PC-9 (cell line): ENCODE measurements around the gene SYT2. TPM values are rescaled to one million over a fixed set of nuclear protein-coding genes. Genes with fewer than 3 reads are reported as not detected.
A peak's percentile ranks its signal among the peaks of the same experiment; 100 is the strongest.
"Not testable (repeated sequence)": the region's sequence is repeated elsewhere in the genome, so short reads cannot be mapped to it uniquely, and the experiment has no call there.

Source experiments
- BruUV-seq: library from RNA; stranded (reverse); fragments of 400-500 nt; replicated peaks from 2 replicates; lab custom pipeline; 2021; lab: Mats Ljungman, UMichigan
- CTCF ChIA-PET: fragments of 300-600 bp; sonication (Branson Sonifier 250); formaldehyde crosslinking; loops from one replicate; lab custom pipeline; 2022; ENCODE audit warnings: antibody characterized with exemption; lab: Charles Lee
- POLR2A ChIA-PET: fragments of 300-600 bp; sonication (Branson Sonifier 250); formaldehyde crosslinking; loops from one replicate; lab custom pipeline; 2022; ENCODE audit warnings: antibody characterized with exemption; ENCODE audit not compliant: unreplicated experiment; lab: Charles Lee
- DNase-seq, 2 experiments: peaks; one replicate each; pipeline versions ENCODE4 v3.0.0 to v3.0.0-alpha.2; 2015 to 2022; ENCODE audit warnings: mixed read lengths in 1 of 2
- H2AFZ ChIP-seq: fragments of 200-600 bp; sonication (generic); 2 replicates; pipeline ENCODE4 v1.8.1; 2017; ENCODE audit warnings: antibody characterized with exemption
- H3F3A ChIP-seq: fragments of 200-600 bp; sonication (generic); 2 replicates; pipeline ENCODE4 v1.8.1; 2017; ENCODE audit warnings: antibody characterized with exemption, mild to moderate bottlenecking, low read depth; ENCODE audit not compliant: insufficient read depth
- H3K27ac ChIP-seq: fragments of 200-600 bp; sonication (generic); 2 replicates; pipeline ENCODE4 v1.6.1; 2016; ENCODE audit warnings: mixed run types
- H3K27me3 ChIP-seq: fragments of 200-600 bp; sonication (generic); 2 replicates; pipeline ENCODE4 v1.6.1; 2016; ENCODE audit warnings: low read depth, mixed run types; ENCODE audit not compliant: insufficient read depth
- H3K36me3 ChIP-seq: fragments of 200-600 bp; sonication (generic); 2 replicates; pipeline ENCODE4 v1.6.1; 2016; ENCODE audit warnings: low read depth, mixed run types
- H3K4me1 ChIP-seq: fragments of 200-600 bp; sonication (generic); replicated peaks from 2 replicates; pipeline ENCODE4 v1.6.1; 2016; ENCODE audit warnings: mixed run types; ENCODE audit not compliant: insufficient read depth
- H3K4me2 ChIP-seq: fragments of 200-600 bp; sonication (generic); 2 replicates; pipeline ENCODE4 v1.6.1; 2017; ENCODE audit warnings: mixed run types
- H3K4me3 ChIP-seq: fragments of 200-600 bp; sonication (generic); 2 replicates; pipeline ENCODE4 v1.6.1; 2016; ENCODE audit warnings: mixed run types
- H3K79me2 ChIP-seq: fragments of 200-600 bp; sonication (generic); 2 replicates; pipeline ENCODE4 v1.6.1; 2017; ENCODE audit warnings: low read depth, mixed run types
- H3K9me2 ChIP-seq: fragments of 200-600 bp; sonication (generic); 2 replicates; pipeline ENCODE4 v1.8.1; 2017; ENCODE audit warnings: mild to moderate bottlenecking; ENCODE audit not compliant: insufficient read depth
- H3K9me3 ChIP-seq: fragments of 200-600 bp; sonication (generic); 2 replicates; pipeline ENCODE4 v1.8.1; 2016; ENCODE audit warnings: low read depth; ENCODE audit not compliant: insufficient read depth
- H4K20me1 ChIP-seq: fragments of 200-600 bp; sonication (generic); 2 replicates; pipeline ENCODE4 v1.8.1; 2017; ENCODE audit not compliant: insufficient read depth
- CTCF ChIP-seq: fragments of 200-600 bp; sonication (generic); conservative IDR thresholded peaks from 2 replicates; pipeline ENCODE4 v1.6.1; 2017; ENCODE audit warnings: mixed run types, antibody characterized with exemption, mild to moderate bottlenecking, moderate library complexity
- EZH2 ChIP-seq: fragments of 200-600 bp; sonication (generic); IDR thresholded peaks from 2 replicates; pipeline ENCODE4 v1.8.0; 2017; ENCODE audit warnings: antibody characterized with exemption, low read depth
- intact Hi-C: fragments of 100-400 bp; cut with micrococcal nuclease; formaldehyde crosslinking; loops from one replicate; pipeline ENCODE4 v1.10.0; 2022; ENCODE audit not compliant: unreplicated experiment
- total RNA-seq: library from RNA; stranded (reverse); gene quantifications from 2 replicates; pipeline ENCODE4 v1.2.3, GENCODE V29; 2021

The SYT2 gene
- total RNA-seq, 1 experiment from 2014 or later: 0.07 TPM

DNA sequence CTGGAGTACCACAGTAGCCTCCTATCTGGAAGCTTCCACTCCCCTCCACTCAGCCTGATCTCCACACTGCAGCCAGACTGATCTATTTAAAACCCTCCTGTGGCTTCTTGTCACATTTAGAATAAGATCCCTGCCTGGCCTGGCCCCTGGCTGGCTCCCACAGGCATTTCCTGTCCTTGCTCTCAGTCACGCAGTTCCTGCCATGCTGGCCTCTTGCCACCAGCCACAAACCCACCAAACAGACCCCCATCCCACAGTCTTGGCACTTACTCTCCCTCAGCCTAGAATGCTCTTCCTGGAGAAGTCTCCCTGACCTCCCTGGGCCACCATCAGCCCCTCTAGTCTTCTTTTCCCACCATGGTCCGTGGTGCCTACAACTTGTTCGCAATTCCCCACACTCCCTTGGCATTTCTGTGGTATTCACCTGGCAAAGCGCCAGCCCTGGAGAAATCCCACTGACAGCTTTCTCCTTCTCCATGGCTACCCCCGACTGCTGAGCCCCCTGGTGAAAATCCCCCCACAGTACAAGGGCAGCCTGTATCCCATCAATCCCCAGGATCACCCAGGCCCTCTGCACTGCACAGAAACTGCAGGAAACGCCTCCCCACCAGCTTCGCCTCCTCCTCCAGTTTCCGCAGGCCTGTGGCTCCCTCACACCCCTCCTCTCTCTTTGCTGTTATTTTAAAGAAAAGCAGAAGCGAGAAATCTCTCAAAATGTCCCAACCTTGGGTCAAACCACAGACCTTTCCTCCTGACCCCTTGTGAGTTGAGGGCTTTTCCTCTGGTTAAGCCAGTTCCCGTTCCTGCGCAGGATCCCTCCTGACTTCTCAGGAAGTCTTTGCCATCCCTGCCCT is 94.5 kb downstream of the SYT2 start:
- Histone ChIP-seq H3F3A (no peaks in the 10 kb centered on the region), H4K20me1 (no peaks in the 10 kb centered on the region), H3K9me3 (no peaks in the 10 kb centered on the region), H3K4me2 (no peak overlapping the region), H3K27me3 (no peaks in the 10 kb centered on the region), H3K4me3 (no peak overlapping the region), H3K4me1 (no peaks in the 10 kb centered on the region), H3K36me3 (no peaks in the 10 kb centered on the region), H2AFZ (no peak overlapping the region), H3K9me2 (no peaks in the 10 kb centered on the region), H3K79me2 (no peaks in the 10 kb centered on the region), H3K27ac (no peak overlapping the region)
- DNase-seq: peak in 1 of 2 experiments; percentile 38
- intact Hi-C loops: no loop called here
- TF ChIP-seq EZH2 (no peak), CTCF (no peak)
- no TSS peak for BruUV-seq
- POLR2A ChIA-PET: no interaction called here
- CTCF ChIA-PET: no interaction called here

GRCh38 chr1:202615208-202615500 is 95.1 kb downstream of the SYT2 start:
- CTCF ChIA-PET, BruUV-seq, H3K9me3 ChIP-seq, H3K9me2 ChIP-seq, H4K20me1 ChIP-seq, H2AFZ ChIP-seq, intact Hi-C loops, H3K36me3 ChIP-seq, H3K4me1 ChIP-seq, H3K4me2 ChIP-seq, H3K79me2 ChIP-seq, H3F3A ChIP-seq, DNase-seq, H3K27ac ChIP-seq, H3K27me3 ChIP-seq, POLR2A ChIA-PET, H3K4me3 ChIP-seq: not testable (repeated sequence)

DNA sequence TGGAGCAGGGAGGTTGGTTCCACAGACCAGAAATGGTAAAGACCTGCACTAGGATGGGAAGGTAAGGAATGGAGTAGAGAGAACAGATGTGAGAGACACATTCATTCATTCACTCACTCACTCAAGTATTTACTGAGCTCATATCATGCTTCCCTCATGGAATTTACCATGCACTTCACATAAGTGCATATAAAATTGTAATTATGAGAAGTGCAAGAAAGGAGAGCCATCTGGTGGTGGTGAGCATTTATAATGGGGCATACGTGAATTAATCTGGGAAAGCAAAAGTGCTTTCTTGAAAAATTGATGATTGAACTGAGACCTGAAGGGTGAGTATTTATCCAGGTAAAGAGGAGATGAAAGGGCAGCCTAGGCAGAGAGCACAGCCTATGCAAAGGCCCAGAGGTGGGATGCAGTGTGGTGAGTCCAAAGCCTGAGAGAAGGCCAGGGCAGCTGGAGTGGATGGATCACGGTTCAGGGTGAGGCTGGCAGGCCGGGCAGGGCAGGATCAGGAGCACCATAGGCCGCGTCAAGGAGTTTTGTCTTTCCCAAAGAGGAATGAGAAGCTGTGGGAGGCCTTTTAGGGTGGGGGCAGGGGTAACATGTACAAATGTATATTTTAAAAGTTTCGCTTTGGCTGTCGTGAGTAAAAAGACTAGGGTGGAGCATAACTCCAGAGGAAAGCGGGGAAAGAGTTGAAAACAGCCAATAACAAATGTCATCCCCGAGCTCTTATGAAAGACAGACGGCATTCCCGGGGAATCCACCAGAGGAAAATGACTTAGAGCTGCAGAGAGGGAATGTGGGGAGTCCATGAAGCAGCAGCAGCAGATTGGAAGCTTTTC is 95.7 kb downstream of the SYT2 start:
- BruUV-seq, H3K27ac ChIP-seq, DNase-seq, H3K9me2 ChIP-seq, H4K20me1 ChIP-seq, CTCF ChIA-PET, H3K4me2 ChIP-seq, H3K4me3 ChIP-seq, H2AFZ ChIP-seq, H3K27me3 ChIP-seq, H3K36me3 ChIP-seq, H3F3A ChIP-seq, intact Hi-C loops, H3K9me3 ChIP-seq, H3K79me2 ChIP-seq, H3K4me1 ChIP-seq: not testable (repeated sequence)
- POLR2A ChIA-PET: interaction anchor here (0.6 kb wide), 1 partner anchor 109 kb away, joined by 3 read pairs; no protein-coding TSS in a partner anchor

- no peaks in the 10 kb centered on the region for H3K27me3 ChIP-seq
- H3K4me2 ChIP-seq: no peak overlapping the region
- H3K9me3 ChIP-seq: no peaks in the 10 kb centered on the region
- no peaks in the 10 kb centered on the region for H3K36me3 ChIP-seq
- no peaks in the 10 kb centered on the region for H3K79me2 ChIP-seq
- H3K4me1 ChIP-seq: no peaks in the 10 kb centered on the region
- TF ChIP-seq EZH2: no peak
- TF ChIP-seq CTCF: no peak
- no peak overlapping the region for H3K4me3 ChIP-seq
- no TSS peak for BruUV-seq
- H4K20me1 ChIP-seq: no peaks in the 10 kb centered on the region
- no peaks in the 10 kb centered on the region for H3F3A ChIP-seq
- no peak overlapping the region for H2AFZ ChIP-seq
- no peak for DNase-seq
- ChIA-PET POLR2A (no interaction called here), CTCF (no interaction called here)
- intact Hi-C loops: no loop called here
- no peak overlapping the region for H3K27ac ChIP-seq
- no peaks in the 10 kb centered on the region for H3K9me2 ChIP-seq
Observed at GRCh38 chr1:202613571-202613970, 96.7 kb downstream of the SYT2 start.

DNA sequence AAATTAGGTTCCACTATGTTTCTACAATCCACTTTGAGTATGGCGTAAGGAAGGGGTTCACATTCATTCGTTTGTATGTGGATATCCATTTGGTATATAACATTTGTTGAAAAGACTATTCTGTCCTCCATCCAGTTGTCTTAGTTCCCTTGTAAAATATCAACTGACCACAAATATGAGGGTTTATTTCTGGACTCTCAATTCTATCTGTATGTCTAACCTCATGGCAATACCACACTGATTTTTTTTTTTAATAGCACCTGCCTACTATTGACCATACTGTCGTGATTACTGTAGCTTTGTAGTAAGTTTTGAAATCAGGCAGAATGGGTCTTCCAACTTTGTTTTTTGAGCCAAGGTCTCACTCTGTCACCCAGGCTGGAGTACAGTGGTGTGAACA is 98.2 kb downstream of the SYT2 start:
- H3K4me2 ChIP-seq, H3K4me1 ChIP-seq, H3K79me2 ChIP-seq, BruUV-seq, intact Hi-C loops, DNase-seq, H3K9me2 ChIP-seq, H3K27ac ChIP-seq, H3K36me3 ChIP-seq, H3K4me3 ChIP-seq, H3K9me3 ChIP-seq, H4K20me1 ChIP-seq, POLR2A ChIA-PET, CTCF ChIA-PET, H3K27me3 ChIP-seq, H3F3A ChIP-seq, H2AFZ ChIP-seq: not testable (repeated sequence)
